ES-I3 (cell line): ENCODE results near the gene FADS2.
"Not testable (repeated sequence)": the region's sequence is repeated elsewhere in the genome, so short reads cannot be mapped to it uniquely, and the experiment has no call there.

Experiments used
- H3K36me3 ChIP-seq: 2 replicates; pipeline ENCODE4 v1.6.1; 2013; ENCODE audit warnings: mild to moderate bottlenecking, low read length, control low read depth, moderate library complexity; ENCODE audit not compliant: insufficient read depth
- H3K4me1 ChIP-seq: 2 replicates; pipeline ENCODE4 v1.6.1; 2013; ENCODE audit warnings: mild to moderate bottlenecking, control low read depth, low read length; ENCODE audit not compliant: insufficient read depth
- H3K9ac ChIP-seq: 2 replicates; pipeline ENCODE4 v1.6.1; 2013; ENCODE audit warnings: low read depth, mild to moderate bottlenecking, low read length, moderate library complexity
- H3K9me3 ChIP-seq: 2 replicates; pipeline ENCODE4 v1.6.1; 2013; ENCODE audit warnings: mild to moderate bottlenecking, low read length, moderate library complexity; ENCODE audit not compliant: control insufficient read depth, insufficient read depth

The FADS2 gene

DNA sequence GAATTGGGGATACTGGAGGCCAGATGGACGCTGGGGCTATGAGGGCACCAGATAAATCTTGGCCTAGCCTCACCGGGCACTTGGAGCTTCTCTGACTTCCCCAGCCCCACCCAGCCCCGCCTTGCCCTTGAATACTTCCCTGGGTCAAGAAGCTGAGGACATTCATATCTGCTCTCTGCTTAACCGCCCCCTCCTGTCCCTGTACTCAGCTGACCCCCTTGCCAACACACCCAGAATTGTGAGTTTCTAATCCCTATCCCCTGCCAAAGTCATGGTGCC lies 41.3 kb downstream of the FADS2 start:
- no peaks in the 10 kb centered on the region; the same call in 1 of the 2 replicates for H3K36me3 ChIP-seq
- no peak overlapping the region for H3K9ac ChIP-seq
- H3K9me3 ChIP-seq: no peaks in the 10 kb centered on the region
- H3K4me1 ChIP-seq: peaks cover 7% of the 10 kb centered on the region; the same call in 1 of the 2 replicates

DNA sequence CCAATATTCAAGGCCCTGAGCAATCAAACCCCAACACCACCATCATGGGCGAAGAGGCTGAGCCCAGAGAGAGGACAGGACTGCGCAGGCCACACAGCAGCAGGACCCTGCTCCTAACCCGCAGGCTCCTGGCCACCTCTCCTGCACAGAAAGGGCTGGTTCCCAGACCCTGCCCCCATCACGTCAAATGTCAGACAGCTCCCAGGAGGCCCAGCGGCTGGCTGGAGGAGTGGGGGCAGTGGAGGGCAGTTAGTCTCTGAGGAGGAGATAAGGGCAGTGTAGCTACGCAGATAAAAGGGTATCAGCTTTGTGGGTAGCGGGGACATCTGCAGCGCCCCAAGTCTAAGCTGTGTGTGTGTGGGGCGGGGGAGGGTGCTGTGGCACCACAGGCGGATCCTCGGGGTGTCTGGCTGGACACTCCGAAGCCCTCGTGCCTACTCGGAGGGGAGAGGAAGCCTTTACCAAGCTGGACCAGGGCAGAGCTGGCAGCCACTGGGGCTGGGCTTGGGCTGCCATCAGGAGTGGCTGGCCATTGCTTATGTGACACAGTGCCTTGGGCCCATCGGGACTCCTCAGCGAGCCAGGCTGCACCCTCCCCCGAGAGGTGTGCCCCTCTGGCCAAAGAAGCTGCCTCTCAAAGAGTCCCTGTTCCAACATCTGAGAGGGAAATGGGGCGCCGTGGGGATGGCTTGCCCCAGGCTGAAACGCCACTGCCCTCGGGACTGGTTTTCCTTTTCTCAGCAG lies 41.8 kb downstream of the FADS2 start:
- peaks cover 9% of the 10 kb centered on the region; the same call in 1 of the 2 replicates for H3K4me1 ChIP-seq
- no peaks in the 10 kb centered on the region; the same call in 1 of the 2 replicates for H3K36me3 ChIP-seq
- no peak overlapping the region for H3K9ac ChIP-seq
- no peaks in the 10 kb centered on the region for H3K9me3 ChIP-seq

GRCh38 chr11:61870541-61871031 lies 42.5 kb downstream of the FADS2 start:
- H3K9ac ChIP-seq: no peak overlapping the region
- no peaks in the 10 kb centered on the region for H3K36me3 ChIP-seq
- H3K4me1 ChIP-seq: peaks cover 9% of the 10 kb centered on the region; the same call in 1 of the 2 replicates
- H3K9me3 ChIP-seq: no peaks in the 10 kb centered on the region

DNA sequence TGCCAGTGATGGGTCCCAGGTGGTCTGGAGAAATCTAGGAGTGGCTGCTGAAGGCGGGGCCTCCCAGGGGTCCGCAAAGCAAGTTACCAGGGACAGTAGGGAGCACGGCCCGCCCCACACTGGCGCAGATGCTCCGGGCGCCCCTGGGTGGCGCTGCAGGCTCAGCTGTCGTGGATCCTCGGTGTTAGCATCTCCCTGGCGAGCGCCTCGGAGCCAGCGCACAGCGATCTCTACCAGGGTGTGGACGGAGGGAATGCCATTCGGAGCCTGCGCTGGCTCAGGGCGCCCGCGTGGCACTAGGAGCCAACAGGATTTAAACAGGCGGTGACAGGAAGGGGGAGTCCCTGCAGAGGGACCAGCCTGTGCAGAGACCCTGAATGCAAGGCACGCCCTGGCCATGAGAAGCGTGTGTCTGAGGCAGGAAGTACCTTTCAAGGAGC lies 43.1 kb downstream of the FADS2 start:
- H3K4me1 ChIP-seq: peaks cover 9% of the 10 kb centered on the region; the same call in 1 of the 2 replicates
- H3K9ac ChIP-seq: no peak overlapping the region
- H3K9me3 ChIP-seq: no peaks in the 10 kb centered on the region
- no peaks in the 10 kb centered on the region for H3K36me3 ChIP-seq

DNA sequence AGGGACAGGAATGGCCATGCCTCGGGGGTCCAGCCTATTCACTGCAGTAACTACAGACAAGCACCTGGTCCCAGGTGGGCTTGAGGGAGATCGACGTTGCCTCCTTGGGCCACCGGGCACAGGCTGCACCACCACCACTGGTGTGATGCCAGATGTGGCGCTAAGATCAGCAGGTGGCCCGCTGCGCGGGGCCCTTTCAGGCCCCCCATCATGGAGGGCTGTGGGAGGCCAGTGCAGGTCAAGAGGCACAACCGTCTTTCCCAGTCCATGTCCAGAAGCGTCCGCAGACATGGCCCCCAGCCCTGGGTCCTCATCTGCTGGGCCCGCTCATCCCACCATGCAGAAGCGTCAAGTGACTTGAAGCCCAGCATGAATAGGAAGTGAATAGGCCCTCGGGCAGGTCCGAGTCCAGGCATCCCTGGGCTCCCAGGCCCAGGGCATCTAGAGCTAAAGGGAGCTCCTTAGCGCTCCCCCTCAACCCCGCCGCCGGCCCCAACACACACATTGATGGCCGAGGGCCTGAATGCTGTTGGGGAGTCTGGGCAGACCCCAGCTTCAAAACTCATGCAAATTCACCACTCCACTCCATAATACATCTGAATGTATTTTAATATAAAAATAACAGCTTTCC lies 45.0 kb downstream of the FADS2 start:
- H3K4me1 ChIP-seq: peaks cover 9% of the 10 kb centered on the region; the same call in 1 of the 2 replicates
- no peaks in the 10 kb centered on the region for H3K36me3 ChIP-seq
- H3K9me3 ChIP-seq: no peaks in the 10 kb centered on the region
- no peak overlapping the region for H3K9ac ChIP-seq

DNA sequence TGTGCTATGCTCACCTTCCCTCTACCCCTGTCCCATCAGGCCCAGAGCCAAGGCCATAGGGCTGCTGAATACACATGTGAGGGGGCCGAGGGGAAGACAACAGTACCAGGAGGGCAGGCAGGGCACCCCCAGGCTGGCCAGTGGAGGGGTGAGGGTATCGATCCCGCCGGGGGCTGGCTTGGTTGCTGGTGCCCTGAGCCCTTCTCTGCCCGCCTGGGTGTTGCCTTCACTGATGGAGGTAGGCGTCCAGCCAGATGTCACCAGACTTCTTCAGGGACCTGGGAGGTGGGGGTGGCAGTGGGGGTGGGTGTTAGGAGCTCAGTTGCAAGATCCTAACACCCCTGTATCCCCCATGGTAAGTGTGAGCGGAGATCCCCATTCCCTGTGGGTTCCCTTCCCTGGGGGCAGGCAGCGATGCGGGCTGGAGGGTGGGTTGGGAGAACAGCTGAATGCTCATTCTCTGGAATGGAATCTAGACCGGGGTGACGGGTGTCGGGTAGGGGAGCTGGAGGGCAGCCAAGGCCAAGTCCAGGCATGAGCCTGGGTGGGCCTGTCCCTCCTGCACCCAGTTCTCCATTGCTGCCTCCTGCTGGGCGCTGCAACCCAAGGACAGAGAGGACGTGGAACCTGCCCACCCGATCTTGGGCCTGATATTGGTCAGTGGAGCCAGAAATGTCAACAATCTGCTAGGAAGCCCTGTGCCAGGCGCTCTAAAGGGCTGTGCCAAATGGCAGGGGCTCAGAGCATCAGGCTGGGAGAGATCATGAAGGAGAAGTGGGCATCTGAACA lies 45.7 kb downstream of the FADS2 start:
- H3K4me1 ChIP-seq: peaks cover 9% of the 10 kb centered on the region; the same call in 1 of the 2 replicates
- H3K9me3 ChIP-seq: no peaks in the 10 kb centered on the region
- H3K36me3 ChIP-seq: no peaks in the 10 kb centered on the region
- H3K9ac ChIP-seq: no peak overlapping the region

GRCh38 chr11:61874377-61874809 lies 46.3 kb downstream of the FADS2 start:
- Histone ChIP-seq H3K36me3 (no peaks in the 10 kb centered on the region), H3K9ac (no peak overlapping the region), H3K4me1 (peaks cover 9% of the 10 kb centered on the region; the same call in 1 of the 2 replicates), H3K9me3 (no peaks in the 10 kb centered on the region)

DNA sequence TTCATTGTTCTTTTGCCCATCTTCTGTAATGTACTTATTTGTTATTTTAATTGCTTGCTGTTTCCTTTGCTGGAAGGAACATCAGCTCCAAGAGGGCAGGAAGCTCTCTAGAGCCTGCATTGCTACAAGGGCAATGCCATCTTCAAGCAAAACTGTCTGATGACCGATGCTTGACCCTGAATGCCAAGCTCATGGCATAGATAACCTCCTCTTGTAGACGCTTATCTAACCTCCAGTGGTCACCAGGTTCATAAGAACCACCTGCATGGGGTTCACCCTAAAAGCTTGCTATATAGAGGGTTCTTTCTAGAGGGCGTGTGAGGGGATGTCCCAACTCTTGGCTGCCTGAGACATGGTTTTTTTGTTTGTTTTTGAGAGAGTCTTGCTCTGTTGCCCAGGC lies 46.8 kb downstream of the FADS2 start:
- H3K9me3 ChIP-seq: no peaks in the 10 kb centered on the region
- H3K36me3 ChIP-seq: no peaks in the 10 kb centered on the region
- H3K9ac ChIP-seq: no peak overlapping the region
- peaks cover 12% of the 10 kb centered on the region; the same call in 1 of the 2 replicates for H3K4me1 ChIP-seq

GRCh38 chr11:61875698-61876097 lies 47.6 kb downstream of the FADS2 start:
- H3K9ac ChIP-seq: no peak overlapping the region
- no peaks in the 10 kb centered on the region for H3K36me3 ChIP-seq
- H3K4me1 ChIP-seq: peaks cover 18% of the 10 kb centered on the region; the same call in 1 of the 2 replicates
- no peaks in the 10 kb centered on the region for H3K9me3 ChIP-seq

DNA sequence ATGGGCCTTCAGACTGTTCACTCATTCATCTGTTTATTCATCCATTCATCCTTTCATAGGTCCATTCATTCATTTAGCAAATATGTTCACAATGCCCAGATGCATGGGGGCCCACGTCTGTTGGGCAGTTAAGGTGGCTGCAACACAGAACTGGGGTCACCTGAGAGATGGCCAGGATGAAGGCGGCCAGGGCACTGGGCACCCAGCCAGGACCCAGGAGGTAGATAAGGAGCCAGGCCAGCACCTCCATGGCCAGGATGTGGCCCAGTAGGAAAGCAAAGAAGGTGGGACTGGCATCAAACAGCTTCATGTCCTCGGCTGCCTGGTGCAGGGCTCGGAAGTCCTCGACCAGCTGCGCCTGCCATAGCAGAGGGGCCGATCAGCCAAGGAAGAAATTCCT lies 51.1 kb downstream of the FADS2 start:
- H3K9ac ChIP-seq: no peak overlapping the region
- H3K9me3 ChIP-seq: no peaks in the 10 kb centered on the region
- no peaks in the 10 kb centered on the region for H3K36me3 ChIP-seq
- peaks cover 21% of the 10 kb centered on the region for H3K4me1 ChIP-seq

- H3K9ac ChIP-seq: no peak overlapping the region
- H3K36me3 ChIP-seq: no peaks in the 10 kb centered on the region
- H3K9me3 ChIP-seq: no peaks in the 10 kb centered on the region
- peaks cover 18% of the 10 kb centered on the region for H3K4me1 ChIP-seq
Measured at GRCh38 chr11:61880031-61880430, 51.9 kb downstream of the FADS2 start.

GRCh38 chr11:61880454-61880853 lies 52.4 kb downstream of the FADS2 start:
- H3K9me3 ChIP-seq: no peaks in the 10 kb centered on the region
- no peak overlapping the region for H3K9ac ChIP-seq
- H3K4me1 ChIP-seq: peaks cover 18% of the 10 kb centered on the region
- H3K36me3 ChIP-seq: no peaks in the 10 kb centered on the region

DNA sequence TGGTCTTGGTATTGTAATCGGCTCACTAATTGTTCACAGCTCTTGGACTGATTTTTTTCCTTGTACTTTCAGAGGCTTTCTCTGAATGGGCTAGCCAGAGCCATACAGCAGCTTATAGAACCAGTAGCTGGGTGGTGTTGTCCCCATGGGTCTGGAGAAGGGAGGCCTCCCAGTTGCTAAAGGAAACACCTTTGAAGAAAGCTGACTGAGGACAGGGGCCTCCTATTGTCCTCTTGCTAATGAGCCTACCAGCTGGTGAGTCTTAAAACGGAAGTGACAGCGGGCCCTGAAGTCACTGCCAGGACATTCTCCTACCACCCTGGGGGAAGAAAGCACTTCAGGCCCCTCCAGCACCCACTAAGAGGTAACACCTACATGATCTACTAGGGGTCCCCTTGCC lies 53.3 kb downstream of the FADS2 start:
- H3K4me1 ChIP-seq: peaks cover 18% of the 10 kb centered on the region
- H3K36me3 ChIP-seq: no peaks in the 10 kb centered on the region

DNA sequence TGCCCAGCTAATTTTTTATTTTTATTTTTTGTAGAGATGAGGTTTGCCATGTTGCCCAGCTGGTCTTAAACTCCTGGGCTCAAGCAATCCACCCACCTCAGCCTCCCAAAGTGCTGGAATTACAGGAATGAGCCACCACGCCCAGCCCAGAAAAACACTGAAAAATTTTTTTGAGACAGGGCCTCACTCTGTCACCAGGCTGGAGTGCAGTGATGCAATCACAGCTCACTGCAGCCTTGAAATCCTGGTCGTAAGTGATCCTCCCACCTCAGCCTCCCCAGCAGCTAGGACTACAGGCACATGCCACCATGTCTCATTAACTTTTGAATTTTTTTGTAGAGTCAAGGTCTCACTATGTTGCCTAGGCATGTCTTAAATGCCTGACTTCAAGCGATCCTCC lies 54.2 kb downstream of the FADS2 start:
- not testable (repeated sequence) for H3K36me3 ChIP-seq, H3K9ac ChIP-seq

More for the DNA sequence above, 53.3 kb downstream of the FADS2 start:
- H3K9me3 ChIP-seq: no peaks in the 10 kb centered on the region
- no peak overlapping the region for H3K9ac ChIP-seq

More for the DNA sequence above, 54.2 kb downstream of the FADS2 start:
- H3K9me3 ChIP-seq: not testable (repeated sequence)
- peaks cover 18% of the 10 kb centered on the region for H3K4me1 ChIP-seq
